Caco-2 (cell line): ENCODE measurements around the gene COMMD9. TPM values are rescaled to one million over a fixed set of nuclear protein-coding genes. Genes with fewer than 3 reads are reported as not detected.

Experiments used
- BruUV-seq: library from RNA; stranded (reverse); fragments of 400-500 nt; replicated peaks from 2 replicates; lab custom pipeline; 2021; lab: Mats Ljungman, UMichigan
- CTCF ChIA-PET: fragments of 300-600 bp; sonication (Branson Sonifier 250); formaldehyde crosslinking; loops from one replicate; lab custom pipeline; 2022; ENCODE audit warnings: antibody characterized with exemption; lab: Charles Lee
- POLR2A ChIA-PET: fragments of 300-600 bp; sonication (Branson Sonifier 250); formaldehyde crosslinking; loops from one replicate; lab custom pipeline; 2022; ENCODE audit warnings: antibody characterized with exemption; lab: Charles Lee
- DNase-seq, 2 experiments: peaks; one replicate each; pipeline versions ENCODE4 v3.0.0 to v3.0.0-alpha.2; 2020 to 2022
- H3K27me3 ChIP-seq: replicated peaks from 2 replicates; pipeline ENCODE4 v1.6.0; 2011; ENCODE audit warnings: low read length; ENCODE audit not compliant: control insufficient read depth, insufficient read depth
- H3K36me3 ChIP-seq: 2 replicates; pipeline ENCODE4 v1.5.1; 2011; ENCODE audit warnings: low read length; ENCODE audit not compliant: control insufficient read depth, insufficient read depth
- H3K4me1 ChIP-seq: fragments of 250-450 bp; sonication (Bioruptor Pico); 2 replicates; pipeline ENCODE4 v1.5.1; 2020; ENCODE audit warnings: mild to moderate bottlenecking
- H3K4me3 ChIP-seq: 2 replicates; pipeline ENCODE4 v1.5.1; 2011; ENCODE audit warnings: low read depth, mild to moderate bottlenecking, control low read depth, low read length
- H3K9me3 ChIP-seq: fragments of 250-450 bp; sonication (Bioruptor Pico); 2 replicates; pipeline ENCODE4 v1.5.1; 2020; ENCODE audit warnings: mild to moderate bottlenecking, moderate library complexity
- H3K27ac Mint-ChIP-seq: one replicate; pipeline ENCODE4 v1.8.0; 2022; ENCODE audit warnings: mixed read lengths; ENCODE audit not compliant: unreplicated experiment
- H3K27me3 Mint-ChIP-seq: one replicate; pipeline ENCODE4 v1.8.0; 2022; ENCODE audit warnings: mixed read lengths; ENCODE audit not compliant: insufficient read depth, unreplicated experiment
- H3K36me3 Mint-ChIP-seq: one replicate; pipeline ENCODE4 v1.8.0; 2022; ENCODE audit warnings: mild to moderate bottlenecking, mixed read lengths; ENCODE audit not compliant: insufficient read depth, unreplicated experiment
- H3K4me1 Mint-ChIP-seq: one replicate; pipeline ENCODE4 v1.8.0; 2022; ENCODE audit warnings: low read depth, mixed read lengths; ENCODE audit not compliant: unreplicated experiment
- H3K4me3 Mint-ChIP-seq: one replicate; pipeline ENCODE4 v1.8.0; 2022; ENCODE audit warnings: mild to moderate bottlenecking, moderate library complexity, mixed read lengths; ENCODE audit not compliant: unreplicated experiment
- H3K9me3 Mint-ChIP-seq: one replicate; pipeline ENCODE4 v1.8.0; 2022; ENCODE audit warnings: mixed read lengths; ENCODE audit not compliant: unreplicated experiment
- CTCF ChIP-seq, 2 experiments: fragments of 200-600 bp in 1 of 2; IDR thresholded peaks; 1 replicate in 1 of 2; 2 replicates in 1 of 2; pipeline versions ENCODE4 v1.5.1 to v1.8.0; 2011 to 2022; ENCODE audit warnings: antibody characterized with exemption in 1 of 2, control low read depth in 1 of 2, inconsistent platforms in 1 of 2, low read depth in 1 of 2, low read length in 1 of 2, mild to moderate bottlenecking in 1 of 2, moderate library complexity in 1 of 2; ENCODE audit not compliant: insufficient read depth in 1 of 2, severe bottlenecking in 1 of 2, unreplicated experiment in 1 of 2
- intact Hi-C: fragments of 100-400 bp; cut with micrococcal nuclease; formaldehyde crosslinking; loops from one replicate; pipeline ENCODE4 v1.10.0; 2022; ENCODE audit not compliant: unreplicated experiment
- total RNA-seq: library from RNA; stranded (reverse); gene quantifications from 2 replicates; pipeline ENCODE4 v1.2.3, GENCODE V29; 2022

Gene COMMD9
- total RNA-seq, 1 experiment from 2014 or later = 46.9 TPM

- no peaks in the 10 kb centered on the region for H3K9me3 ChIP-seq
- H3K36me3 ChIP-seq = no peaks in the 10 kb centered on the region
- no peak overlapping the region for H3K27ac Mint-ChIP-seq
- no peak overlapping the region for H3K4me3 Mint-ChIP-seq
- ChIA-PET CTCF (no interaction called here), POLR2A (no interaction called here)
- no peak overlapping the region for H3K4me3 ChIP-seq
- no peaks in the 10 kb centered on the region for H3K36me3 Mint-ChIP-seq
- no peaks in the 10 kb centered on the region for H3K9me3 Mint-ChIP-seq
- H3K4me1 ChIP-seq = 0 out of 2 replicates have a peak, but pooled peaks cover 7% of the 10 kb centered on the region
- no peak for DNase-seq
- intact Hi-C loops = no loop called here
- no peak for TF ChIP-seq CTCF (IDR thresholded peaks at IDR 0.05; ENCODE audit: insufficient read depth in 1 of 2, low read depth in 1 of 2, low read length in 1 of 2, severe bottlenecking in 1 of 2, unreplicated experiment in 1 of 2)
- BruUV-seq = no TSS peak
- peaks cover 7% of the 10 kb centered on the region for H3K4me1 Mint-ChIP-seq
- H3K27me3 Mint-ChIP-seq = no peaks in the 10 kb centered on the region
- H3K27me3 ChIP-seq = no peaks in the 10 kb centered on the region
Observed at GRCh38 chr11:36251823-36252222, 37.4 kb downstream of the COMMD9 start.

GRCh38 chr11:36249246-36249645 lies 40.0 kb downstream of the COMMD9 start:
- DNase-seq = no peak
- ChIA-PET POLR2A (no interaction called here), CTCF (interaction anchor here (0.5 kb wide), 1 partner anchor 538 kb away, joined by 6 read pairs; no protein-coding TSS in a partner anchor)
- Histone ChIP-seq H3K9me3 (no peaks in the 10 kb centered on the region), H3K27me3 (no peaks in the 10 kb centered on the region), H3K4me1 (no peaks in the 10 kb centered on the region), H3K4me3 (no peak overlapping the region), H3K36me3 (no peaks in the 10 kb centered on the region)
- H3K36me3 Mint-ChIP-seq = no peaks in the 10 kb centered on the region
- no peak for TF ChIP-seq CTCF (IDR thresholded peaks at IDR 0.05; ENCODE audit: insufficient read depth in 1 of 2, low read depth in 1 of 2, low read length in 1 of 2, severe bottlenecking in 1 of 2, unreplicated experiment in 1 of 2)
- BruUV-seq = no TSS peak
- H3K4me1 Mint-ChIP-seq = peaks cover 7% of the 10 kb centered on the region
- intact Hi-C loops = no loop called here
- H3K27ac Mint-ChIP-seq = no peak overlapping the region
- H3K27me3 Mint-ChIP-seq = no peaks in the 10 kb centered on the region
- no peak overlapping the region for H3K4me3 Mint-ChIP-seq
- H3K9me3 Mint-ChIP-seq = no peaks in the 10 kb centered on the region

GRCh38 chr11:36248436-36248835 lies 40.8 kb downstream of the COMMD9 start:
- Mint-ChIP-seq H3K27ac (no peak overlapping the region), H3K4me3 (no peak overlapping the region), H3K36me3 (no peaks in the 10 kb centered on the region), H3K9me3 (no peaks in the 10 kb centered on the region), H3K27me3 (no peaks in the 10 kb centered on the region), H3K4me1 (peaks cover 7% of the 10 kb centered on the region)
- Histone ChIP-seq H3K4me3 (no peak overlapping the region), H3K36me3 (no peaks in the 10 kb centered on the region), H3K27me3 (no peaks in the 10 kb centered on the region), H3K9me3 (no peaks in the 10 kb centered on the region), H3K4me1 (no peaks in the 10 kb centered on the region)
- intact Hi-C loops = no loop called here
- no TSS peak for BruUV-seq
- DNase-seq = no peak
- ChIA-PET POLR2A (no interaction called here), CTCF (no interaction called here)
- no peak for TF ChIP-seq CTCF (IDR thresholded peaks at IDR 0.05; ENCODE audit: insufficient read depth in 1 of 2, low read depth in 1 of 2, low read length in 1 of 2, severe bottlenecking in 1 of 2, unreplicated experiment in 1 of 2)
